K562 (cell line): ENCODE data around the gene BID. TPM values are rescaled to one million over a fixed set of nuclear protein-coding genes. Genes with fewer than 3 reads are reported as not detected.

Experiments used
- ATAC-seq: fragments of 200-7000 bp; cut with Tn5 transposase; 3 replicates; pipeline ENCODE4 v1.9.1; 2020; ENCODE audit warnings: moderate library complexity
- BruUV-seq: library from RNA; stranded (reverse); fragments of 400-500 nt; replicated peaks from 2 replicates; lab custom pipeline; 2021; lab: Mats Ljungman, UMichigan
- CTCF ChIA-PET: fragments of 300-600 bp; formaldehyde crosslinking; extraction: SDS; loops from one replicate; lab custom pipeline; 2021; ENCODE audit warnings: low intra/inter-chr PET ratio; lab: Yijun Ruan, JAX
- POLR2A ChIA-PET: fragments of 300-600, 350-650 bp; sonication (Branson Sonifier 250); formaldehyde crosslinking; extraction: SDS; loops from one replicate; lab custom pipeline; 2021; ENCODE audit warnings: antibody characterized with exemption, inconsistent platforms; lab: Yijun Ruan, JAX
- DNase-seq, 4 experiments: peaks; one replicate each; pipeline versions ENCODE4 v3.0.0 to v3.0.0-alpha.2; 2011 to 2018; ENCODE audit warnings: low spot score in 3 of 4, mixed read lengths in 3 of 4; ENCODE audit errors: extremely low read depth in 1 of 4
- FAIRE-seq: peaks from 2 replicates; lab custom pipeline; 2011; peaks lifted over from hg19 to GRCh38; lab: Jason Lieb, UNC
- H2AFZ ChIP-seq: 2 replicates; pipeline ENCODE4 v1.6.0; 2011; ENCODE audit warnings: low read depth, low read length, control low read depth, inconsistent platforms
- H3K27ac ChIP-seq: fragments of 200-600 bp; 3 replicates; pipeline ENCODE4 v1.8.0; 2011; ENCODE audit warnings: low read depth, mild to moderate bottlenecking, control low read depth, inconsistent platforms, low read length, moderate library complexity, mixed read lengths; ENCODE audit errors: extremely low read depth
- H3K27me3 ChIP-seq, 2 experiments: fragments of 300-600 bp in 1 of 2; 2 replicates in 1 of 2; 3 replicates in 1 of 2; pipeline versions ENCODE4 v1.6.0 to v1.8.0; 2011; ENCODE audit warnings: inconsistent platforms in 2 of 2, low read length in 2 of 2, mild to moderate bottlenecking in 1 of 2, mixed read lengths in 1 of 2, moderate library complexity in 1 of 2; ENCODE audit not compliant: control insufficient read depth in 2 of 2, insufficient read depth in 2 of 2
- H3K36me3 ChIP-seq: fragments of 300-600 bp; 3 replicates; pipeline ENCODE4 v1.8.0; 2011; ENCODE audit warnings: mild to moderate bottlenecking, low read length, inconsistent platforms; ENCODE audit not compliant: control insufficient read depth, insufficient read depth
- H3K4me1 ChIP-seq, 2 experiments: fragments of 200-600 bp in 1 of 2; replicated peaks in 1 of 2; 2 replicates in 1 of 2; 3 replicates in 1 of 2; pipeline versions ENCODE4 v1.5.1 to v1.8.0; 2011; ENCODE audit warnings: inconsistent platforms in 2 of 2, low read length in 2 of 2, mild to moderate bottlenecking in 1 of 2, mixed read lengths in 1 of 2, moderate library complexity in 1 of 2; ENCODE audit not compliant: control insufficient read depth in 2 of 2, insufficient read depth in 2 of 2
- H3K4me2 ChIP-seq: 2 replicates; pipeline ENCODE4 v1.6.1; 2011; ENCODE audit warnings: low read length, control low read depth, inconsistent platforms, mixed read lengths; ENCODE audit not compliant: insufficient read depth
- H3K4me3 ChIP-seq: fragments of 200-600 bp; sonication (generic), shearing (Covaris generic); 2 replicates; pipeline ENCODE4 v1.5.1; 2016; ENCODE audit warnings: control low read depth, inconsistent platforms
- H3K79me2 ChIP-seq: fragments of 200-600 bp; 3 replicates; pipeline ENCODE4 v1.8.0; 2011; ENCODE audit warnings: low read length, inconsistent platforms; ENCODE audit not compliant: control insufficient read depth, insufficient read depth
- H3K9ac ChIP-seq, 2 experiments: 2 replicates each; pipeline versions ENCODE4 v1.6.0 to v1.6.1; 2011; ENCODE audit warnings: low read depth in 2 of 2, low read length in 2 of 2, control low read depth in 1 of 2, inconsistent platforms in 1 of 2, mild to moderate bottlenecking in 1 of 2, mixed read lengths in 1 of 2; ENCODE audit not compliant: insufficient read depth in 1 of 2
- H3K9me1 ChIP-seq: one replicate; pipeline ENCODE4 v1.6.0; 2011; ENCODE audit warnings: inconsistent platforms, mild to moderate bottlenecking, low read length, moderate library complexity; ENCODE audit not compliant: control insufficient read depth, insufficient read depth
- H3K9me3 ChIP-seq: replicated peaks from 2 replicates; pipeline ENCODE4 v1.5.1; 2011; ENCODE audit warnings: low read depth, low read length, inconsistent platforms; ENCODE audit not compliant: control insufficient read depth, insufficient read depth
- H4K20me1 ChIP-seq: replicated peaks from 2 replicates; pipeline ENCODE4 v1.6.1; 2011; ENCODE audit warnings: low read length, inconsistent platforms, mixed read lengths; ENCODE audit not compliant: control insufficient read depth, insufficient read depth
- HINFP ChIP-seq: fragments of 450-650 bp; conservative IDR thresholded peaks from 2 replicates; pipeline ENCODE4 v1.6.1; 2016; ENCODE audit warnings: missing genetic modification characterization, low read depth, mild to moderate bottlenecking, control low read depth, missing compliant biosample characterization
- HMGXB4 ChIP-seq: sonication (generic); formaldehyde crosslinking; IDR thresholded peaks from 2 replicates; pipeline ENCODE4 v1.8.1; 2023; ENCODE audit warnings: mild to moderate bottlenecking, missing genetic modification reagents
- KAT7 ChIP-seq: sonication (generic); formaldehyde crosslinking; IDR thresholded peaks from 2 replicates; pipeline ENCODE4 v1.8.0; 2022; ENCODE audit warnings: missing genetic modification reagents, mild to moderate bottlenecking, borderline replicate concordance
- NR2C1 ChIP-seq, 2 experiments: fragments of 450-650 bp; IDR thresholded peaks; 2 replicates each; pipeline ENCODE4 v1.6.1; 2017; ENCODE audit warnings: mild to moderate bottlenecking in 2 of 2, antibody characterized with exemption in 1 of 2, inconsistent platforms in 1 of 2, missing compliant biosample characterization in 1 of 2, missing genetic modification characterization in 1 of 2
- SIN3B ChIP-seq: fragments of 450-650 bp; IDR thresholded peaks from 2 replicates; pipeline ENCODE4 v1.6.1; 2017; ENCODE audit warnings: low read depth, mild to moderate bottlenecking, moderate library complexity
- SP2 ChIP-seq: IDR thresholded peaks from 2 replicates; pipeline ENCODE4 v1.6.1; 2011; ENCODE audit warnings: mild to moderate bottlenecking, low read depth, low read length, moderate library complexity; ENCODE audit not compliant: poor library complexity, severe bottlenecking; ENCODE audit errors: extremely low read depth
- SRSF3 ChIP-seq: fragments of 200-400 bp; formaldehyde crosslinking; IDR thresholded peaks from 2 replicates; pipeline ENCODE4 v1.6.1; 2016; ENCODE audit warnings: mild to moderate bottlenecking, low read length, moderate library complexity; ENCODE audit not compliant: insufficient read depth
- ZNF239 ChIP-seq: fragments of 250-450 bp; sonication (Bioruptor Pico); IDR thresholded peaks from 2 replicates; pipeline ENCODE4 v1.4.0; 2020; ENCODE audit warnings: mild to moderate bottlenecking
- ZNF274 ChIP-seq: IDR thresholded peaks from 2 replicates; pipeline ENCODE4 v1.6.1; 2011; ENCODE audit warnings: low read depth, mild to moderate bottlenecking, low read length, moderate library complexity, borderline replicate concordance
- ZNF785 ChIP-seq: fragments of 250-450 bp; sonication (Bioruptor Pico); IDR thresholded peaks from 2 replicates; pipeline ENCODE4 v1.4.0; 2020; ENCODE audit warnings: mild to moderate bottlenecking
- WGBS: fragments of 100-300 bp; shearing (Covaris generic); methylation state at CpG from one replicate; pipeline ENCODE4 v1.1.6; 2016; ENCODE audit warnings: low coverage, mixed read lengths; ENCODE audit not compliant: insufficient coverage; ENCODE audit errors: missing lambda C conversion rate; 5-methylcytosine and 5-hydroxymethylcytosine counted together
- in situ Hi-C: fragments of 300-500 bp; cut with MboI; formaldehyde crosslinking; loops from 4 replicates; pipeline ENCODE4 v1.15.0; 2018; ENCODE audit warnings: inconsistent platforms, mixed read lengths
- intact Hi-C: fragments of 100-400 bp; cut with micrococcal nuclease; formaldehyde crosslinking; loops from 2 replicates; pipeline ENCODE4 v1.14.2; 2022
- polyA plus RNA-seq, 8 experiments: library from polyadenylated mRNA; depleted of rRNA in 4 of 8; stranded (reverse) in 5 of 8; unstranded in 3 of 8; fragments of >200 nt; fragmentation: Nextera tagmentation in 2 of 8; fragmentation: Illumina TruSeq in 1 of 8; extraction: Ambion mirVana in 2 of 8; extraction: Trizol in 1 of 8; gene quantifications; 2 replicates each; pipeline versions ENCODE4 v1.2.1 to v1.2.3, GENCODE V29; 2011 to 2014; ENCODE audit warnings: inconsistent platforms in 1 of 8, missing spikeins in 1 of 8
- total RNA-seq, 7 experiments: library from RNA; depleted of rRNA in 6 of 7; stranded (reverse); fragments of >200 nt in 6 of 7; fragmentation: Illumina TruSeq in 2 of 7; extraction: Trizol in 2 of 7; gene quantifications; 2 replicates each; pipeline versions ENCODE4 v1.2.1 to v1.2.3, GENCODE V29; 2011 to 2021; ENCODE audit warnings: low replicate concordance in 1 of 7

BID gene
- total and polyA plus RNA-seq, 9 of the 15 experiments (the other 6 are each of a cell fraction or from before 2014, with no cell fraction given) = 5.2 to 209 (median 63.7) TPM

- Histone ChIP-seq H3K4me2 (no peak overlapping the region), H4K20me1 (no peaks in the 10 kb centered on the region; the same call in 1 of the 2 replicates), H3K27ac (no peak overlapping the region), H3K9ac (no peak overlapping the region), H3K9me3 (no peaks in the 10 kb centered on the region), H3K4me3 (no peak overlapping the region), H2AFZ (no peak overlapping the region), H3K4me1 (peaks cover 0 to 18% of the 10 kb centered on the region in 2 experiments; a peak in 4 of 5 replicates), H3K27me3 (no peaks in the 10 kb centered on the region), H3K79me2 (no peaks in the 10 kb centered on the region), H3K9me1 (peaks cover 4% of the 10 kb centered on the region), H3K36me3 (peaks cover 5% of the 10 kb centered on the region; the same call in 1 of the 3 replicates)
- no peak for TF ChIP-seq SIN3B
- peak; percentile 28; the same call in 1 of the 2 replicates for TF ChIP-seq ZNF274
- intact Hi-C loops (no loop called here), in situ Hi-C loops (no loop called here)
- WGBS = 86% methylated on average over 3 of the region's 3 CpGs
- no TSS peak for BruUV-seq
- no peak for FAIRE-seq
- peak in 2 of 4 experiments; percentile 40 to 58 for DNase-seq
- ChIA-PET POLR2A (no interaction called here), CTCF (no interaction called here)
- peak; percentile 36 for ATAC-seq
Observed at GRCh38 chr22:17820879-17821439, 46.7 kb upstream of the BID start.

GRCh38 chr22:17818649-17819048 is 44.4 kb upstream of the BID start:
- intact Hi-C loops (no loop called here), in situ Hi-C loops (no loop called here)
- 87% methylated on average over 9 of the region's 14 CpGs for WGBS
- Histone ChIP-seq H3K79me2 (no peaks in the 10 kb centered on the region), H3K4me1 (peaks cover 0 to 8% of the 10 kb centered on the region in 2 experiments; a peak in 1 of 5 replicates), H3K9me1 (no peaks in the 10 kb centered on the region), H3K9ac (no peak overlapping the region), H3K4me2 (no peak overlapping the region), H2AFZ (no peak overlapping the region), H3K36me3 (peaks cover 10% of the 10 kb centered on the region; the same call in 1 of the 3 replicates), H3K4me3 (no peak overlapping the region), H4K20me1 (peaks cover 4% of the 10 kb centered on the region; the same call in 1 of the 2 replicates), H3K27ac (no peak overlapping the region), H3K9me3 (no peaks in the 10 kb centered on the region), H3K27me3 (no peaks in the 10 kb centered on the region)
- no peak for TF ChIP-seq NR2C1 (IDR thresholded peaks at IDR 0.05)
- no peak for TF ChIP-seq NR2C1 (tag; IDR thresholded peaks at IDR 0.05)
- TF ChIP-seq SP2 = no peak
- TF ChIP-seq SRSF3 = no peak
- TF ChIP-seq KAT7 (CRISPR knock-in tag) = no peak
- no peak for TF ChIP-seq HMGXB4 (CRISPR knock-in tag)
- TF ChIP-seq ZNF785 (CRISPR knock-in tag) = no peak
- no peak for TF ChIP-seq HINFP (tag)
- no peak for TF ChIP-seq ZNF239 (CRISPR knock-in tag)
- ChIA-PET CTCF (no interaction called here), POLR2A (interaction anchor here (0.6 to 2.0 kb wide), 2 partner anchors 10 to 77 kb away, joined by 3 to 10 read pairs; no protein-coding TSS in a partner anchor)
- FAIRE-seq = no peak
- DNase-seq = no peak
- ATAC-seq = no peak
- BruUV-seq = no TSS peak
